ENCODE results near the gene OGFOD3. TPM values are rescaled to one million over a fixed set of nuclear protein-coding genes. Genes with fewer than 3 reads are reported as not detected.

Gene OGFOD3
- total and polyA plus RNA-seq, 2 experiments from 2014 or later = 9.6 to 24.6 TPM

DNA sequence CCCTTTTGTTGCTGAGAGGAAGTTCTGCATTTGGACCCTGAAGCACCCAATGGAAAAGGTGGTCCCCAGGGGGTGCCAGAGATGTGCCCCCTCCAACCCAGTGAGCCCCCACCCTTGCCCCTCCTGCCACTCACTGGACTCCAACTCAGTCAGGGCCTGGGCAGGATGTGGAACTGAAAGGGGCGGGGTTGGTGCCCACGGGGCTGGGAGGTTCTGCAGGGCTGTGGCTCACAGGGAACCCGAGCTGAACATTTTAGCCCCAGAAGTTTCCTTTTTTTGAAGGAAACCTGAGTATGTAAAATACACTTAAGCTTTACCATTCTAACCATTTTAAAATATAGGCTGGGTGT is 15.8 kb upstream of the OGFOD3 start:
- Histone ChIP-seq H3F3A (replicated peaks; ENCODE audit: low read depth) (no peaks in the 10 kb centered on the region), H3K79me2 (replicated peaks; ENCODE audit: insufficient read depth) (no peaks in the 10 kb centered on the region), H3K4me1 (ENCODE audit: insufficient read depth) (no peaks in the 10 kb centered on the region), H3K27ac (ENCODE audit: low read depth) (no peak overlapping the region), H4K20me1 (replicated peaks; ENCODE audit: insufficient read depth) (no peaks in the 10 kb centered on the region), H3K27me3 (ENCODE audit: insufficient read depth) (no peaks in the 10 kb centered on the region), H3K36me3 (ENCODE audit: insufficient read depth) (no peaks in the 10 kb centered on the region), H2AFZ (no peak overlapping the region), H3K4me2 (no peak overlapping the region), H3K9me2 (ENCODE audit: insufficient read depth) (no peaks in the 10 kb centered on the region), H3K4me3 (no peak overlapping the region)
- DNase-seq (ENCODE audit: low spot score) (no peak), ATAC-seq (no peak)
- TF ChIP-seq ETS1 (IDR thresholded peaks at IDR 0.05) = no peak
- no peak for TF ChIP-seq ZNF462 (CRISPR knock-in tag; IDR thresholded peaks at IDR 0.05)
- TF ChIP-seq, protein P1, sequence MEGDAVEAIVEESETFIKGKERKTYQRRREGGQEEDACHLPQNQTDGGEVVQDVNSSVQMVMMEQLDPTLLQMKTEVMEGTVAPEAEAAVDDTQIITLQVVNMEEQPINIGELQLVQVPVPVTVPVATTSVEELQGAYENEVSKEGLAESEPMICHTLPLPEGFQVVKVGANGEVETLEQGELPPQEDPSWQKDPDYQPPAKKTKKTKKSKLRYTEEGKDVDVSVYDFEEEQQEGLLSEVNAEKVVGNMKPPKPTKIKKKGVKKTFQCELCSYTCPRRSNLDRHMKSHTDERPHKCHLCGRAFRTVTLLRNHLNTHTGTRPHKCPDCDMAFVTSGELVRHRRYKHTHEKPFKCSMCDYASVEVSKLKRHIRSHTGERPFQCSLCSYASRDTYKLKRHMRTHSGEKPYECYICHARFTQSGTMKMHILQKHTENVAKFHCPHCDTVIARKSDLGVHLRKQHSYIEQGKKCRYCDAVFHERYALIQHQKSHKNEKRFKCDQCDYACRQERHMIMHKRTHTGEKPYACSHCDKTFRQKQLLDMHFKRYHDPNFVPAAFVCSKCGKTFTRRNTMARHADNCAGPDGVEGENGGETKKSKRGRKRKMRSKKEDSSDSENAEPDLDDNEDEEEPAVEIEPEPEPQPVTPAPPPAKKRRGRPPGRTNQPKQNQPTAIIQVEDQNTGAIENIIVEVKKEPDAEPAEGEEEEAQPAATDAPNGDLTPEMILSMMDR (conservative IDR thresholded peaks at IDR 0.05; ENCODE audit: low read depth in 2 of 2) = no peak
- TF ChIP-seq NANOG (IDR thresholded peaks at IDR 0.05; ENCODE audit: borderline replicate concordance) = no peak
- no peak for TF ChIP-seq POLR2AphosphoS5 (IDR thresholded peaks at IDR 0.05; ENCODE audit: low read depth)
- no peak for TF ChIP-seq JUNB (IDR thresholded peaks at IDR 0.05; ENCODE audit: unreplicated experiment)
- TF ChIP-seq ZNF331 (CRISPR knock-in tag; IDR thresholded peaks at IDR 0.05; ENCODE audit: low read depth) = no peak
- TF ChIP-seq EZH2phosphoT487 (IDR thresholded peaks at IDR 0.05; ENCODE audit: unreplicated experiment) = no peak
- TF ChIP-seq ZNF114 (CRISPR knock-in tag; IDR thresholded peaks at IDR 0.05) = no peak
- TF ChIP-seq REST (IDR thresholded peaks at IDR 0.05; ENCODE audit: unreplicated experiment) = no peak
- no peak for TF ChIP-seq EZH2 (IDR thresholded peaks at IDR 0.05; ENCODE audit: low read depth, unreplicated experiment)
- no peak for TF ChIP-seq STAT1 (IDR thresholded peaks at IDR 0.05; ENCODE audit: unreplicated experiment)
- TF ChIP-seq CREB1 (CRISPR knock-in tag; IDR thresholded peaks at IDR 0.05; ENCODE audit: low read depth) = no peak
- peaks cover 4% of the 10 kb centered on the region for H3K36me3 Mint-ChIP-seq (ENCODE audit: low read depth)
- H3K4me3 Mint-ChIP-seq = no peak overlapping the region; the same call in 2 of the 3 replicates
- no peaks in the 10 kb centered on the region for H3K9me3 Mint-ChIP-seq
- H3K27ac Mint-ChIP-seq = no peak overlapping the region
- peaks cover 13% of the 10 kb centered on the region for H3K27me3 Mint-ChIP-seq (ENCODE audit: insufficient read depth, low read depth, poor library complexity)
- peaks cover 3% of the 10 kb centered on the region; the same call in 1 of the 3 replicates for H3K4me1 Mint-ChIP-seq
